ENCODE data around the gene SEC14L3.

Gene SEC14L3

GRCh38 chr22:30416837-30417236 is 55.0 kb downstream of the SEC14L3 start:
- DNase-seq (ENCODE audit: low spot score): no peak
- no peak overlapping the region for H3K4me3 ChIP-seq (ENCODE audit: severe bottlenecking)
- H3K4me1 ChIP-seq (ENCODE audit: insufficient read depth, poor library complexity, severe bottlenecking): peaks cover 25% of the 10 kb centered on the region
- no peak for ATAC-seq (ENCODE audit: low read depth)
- peak overlapping the region; percentile 17 for H3K27ac ChIP-seq (ENCODE audit: poor library complexity, severe bottlenecking)
- peaks cover 99% of the 10 kb centered on the region for H3K36me3 ChIP-seq (ENCODE audit: low read depth)
- no peaks in the 10 kb centered on the region for H3K27me3 ChIP-seq (ENCODE audit: insufficient read depth, poor library complexity, severe bottlenecking)
- no peak for TF ChIP-seq CTCF (IDR thresholded peaks at IDR 0.05; ENCODE audit: poor library complexity, severe bottlenecking)
- no peaks in the 10 kb centered on the region for H3K9me3 ChIP-seq (ENCODE audit: severe bottlenecking)

- no peak for TF ChIP-seq CTCF (IDR thresholded peaks at IDR 0.05; ENCODE audit: poor library complexity, severe bottlenecking)
- Histone ChIP-seq H3K27me3 (ENCODE audit: insufficient read depth, poor library complexity, severe bottlenecking) (no peaks in the 10 kb centered on the region), H3K4me3 (ENCODE audit: severe bottlenecking) (no peak overlapping the region), H3K4me1 (ENCODE audit: insufficient read depth, poor library complexity, severe bottlenecking) (peaks cover 21% of the 10 kb centered on the region), H3K9me3 (ENCODE audit: severe bottlenecking) (no peaks in the 10 kb centered on the region), H3K36me3 (ENCODE audit: low read depth) (peaks cover 96% of the 10 kb centered on the region), H3K27ac (ENCODE audit: poor library complexity, severe bottlenecking) (peak overlapping the region; percentile 17)
- no peak for ATAC-seq (ENCODE audit: low read depth)
- no peak for DNase-seq (ENCODE audit: low spot score)
Measured at GRCh38 chr22:30416403-30416802, 55.4 kb downstream of the SEC14L3 start.

- peaks cover 4% of the 10 kb centered on the region for H3K4me1 ChIP-seq (ENCODE audit: insufficient read depth, poor library complexity, severe bottlenecking)
- H3K36me3 ChIP-seq (ENCODE audit: low read depth): peaks cover 97% of the 10 kb centered on the region
- H3K27ac ChIP-seq (ENCODE audit: poor library complexity, severe bottlenecking): no peak overlapping the region
- no peaks in the 10 kb centered on the region for H3K9me3 ChIP-seq (ENCODE audit: severe bottlenecking)
- ATAC-seq (ENCODE audit: low read depth) (no peak), DNase-seq (ENCODE audit: low spot score) (no peak)
- no peaks in the 10 kb centered on the region for H3K27me3 ChIP-seq (ENCODE audit: insufficient read depth, poor library complexity, severe bottlenecking)
- H3K4me3 ChIP-seq (ENCODE audit: severe bottlenecking): no peak overlapping the region
- TF ChIP-seq CTCF (IDR thresholded peaks at IDR 0.05; ENCODE audit: poor library complexity, severe bottlenecking): no peak
Measured at GRCh38 chr22:30414525-30415047, 57.2 kb downstream of the SEC14L3 start.

GRCh38 chr22:30413745-30414524 is 57.9 kb downstream of the SEC14L3 start:
- no peak for ATAC-seq (ENCODE audit: low read depth)
- Histone ChIP-seq H3K27ac (ENCODE audit: poor library complexity, severe bottlenecking) (no peak overlapping the region), H3K27me3 (ENCODE audit: insufficient read depth, poor library complexity, severe bottlenecking) (no peaks in the 10 kb centered on the region), H3K36me3 (ENCODE audit: low read depth) (peaks cover 97% of the 10 kb centered on the region), H3K4me3 (ENCODE audit: severe bottlenecking) (no peak overlapping the region), H3K9me3 (ENCODE audit: severe bottlenecking) (no peaks in the 10 kb centered on the region), H3K4me1 (ENCODE audit: insufficient read depth, poor library complexity, severe bottlenecking) (peaks cover 8% of the 10 kb centered on the region)
- no peak for TF ChIP-seq CTCF (IDR thresholded peaks at IDR 0.05; ENCODE audit: poor library complexity, severe bottlenecking)
- no peak for DNase-seq (ENCODE audit: low spot score)

GRCh38 chr22:30413001-30413400 is 58.8 kb downstream of the SEC14L3 start:
- Histone ChIP-seq H3K4me1 (ENCODE audit: insufficient read depth, poor library complexity, severe bottlenecking) (peaks cover 17% of the 10 kb centered on the region), H3K27me3 (ENCODE audit: insufficient read depth, poor library complexity, severe bottlenecking) (no peaks in the 10 kb centered on the region), H3K36me3 (ENCODE audit: low read depth) (peaks cover 97% of the 10 kb centered on the region), H3K4me3 (ENCODE audit: severe bottlenecking) (no peak overlapping the region), H3K9me3 (ENCODE audit: severe bottlenecking) (no peaks in the 10 kb centered on the region), H3K27ac (ENCODE audit: poor library complexity, severe bottlenecking) (peak overlapping the region; percentile 73)
- DNase-seq (ENCODE audit: low spot score) (no peak), ATAC-seq (ENCODE audit: low read depth) (no peak)
- no peak for TF ChIP-seq CTCF (IDR thresholded peaks at IDR 0.05; ENCODE audit: poor library complexity, severe bottlenecking)
